MCF 10A (cell line): ENCODE measurements around the gene BLOC1S3. TPM values are rescaled to one million over a fixed set of nuclear protein-coding genes. Genes with fewer than 3 reads are reported as not detected.

Source experiments
- BruUV-seq: library from RNA; stranded (reverse); fragments of 400-500 nt; replicated peaks from 2 replicates; lab custom pipeline; 2021; lab: Mats Ljungman, UMichigan
- CTCF ChIA-PET: fragments of 300-600 bp; sonication (Branson Sonifier 250); formaldehyde crosslinking; extraction: SDS; loops from one replicate; lab custom pipeline; 2021; ENCODE audit warnings: antibody characterized with exemption, inconsistent platforms; lab: Yijun Ruan, JAX
- POLR2A ChIA-PET: fragments of 300-600, 350-650 bp; sonication (Branson Sonifier 250); formaldehyde crosslinking; extraction: SDS; loops from one replicate; lab custom pipeline; 2020; ENCODE audit warnings: antibody characterized with exemption, inconsistent platforms; lab: Yijun Ruan, JAX
- DNase-seq: peaks from one replicate; pipeline ENCODE4 v3.0.0-alpha.2; 2018; ENCODE audit not compliant: unreplicated experiment
- H3K27ac Mint-ChIP-seq: one replicate; pipeline ENCODE4 v1.8.0; 2022; ENCODE audit warnings: mild to moderate bottlenecking, low read depth, mixed read lengths; ENCODE audit not compliant: unreplicated experiment
- H3K27me3 Mint-ChIP-seq: one replicate; pipeline ENCODE4 v1.8.0; 2022; ENCODE audit warnings: mixed read lengths; ENCODE audit not compliant: insufficient read depth, unreplicated experiment
- H3K36me3 Mint-ChIP-seq: one replicate; pipeline ENCODE4 v1.8.0; 2022; ENCODE audit warnings: mild to moderate bottlenecking, moderate library complexity, mixed read lengths; ENCODE audit not compliant: insufficient read depth, unreplicated experiment
- H3K4me1 Mint-ChIP-seq: one replicate; pipeline ENCODE4 v1.8.0; 2022; ENCODE audit warnings: mixed read lengths; ENCODE audit not compliant: insufficient read depth, unreplicated experiment
- H3K4me3 Mint-ChIP-seq: one replicate; pipeline ENCODE4 v1.8.0; 2022; ENCODE audit warnings: mild to moderate bottlenecking, moderate library complexity, mixed read lengths; ENCODE audit not compliant: unreplicated experiment
- H3K9me3 Mint-ChIP-seq: one replicate; pipeline ENCODE4 v1.8.0; 2022; ENCODE audit warnings: mixed read lengths; ENCODE audit not compliant: unreplicated experiment
- intact Hi-C: fragments of 100-400 bp; cut with micrococcal nuclease; formaldehyde crosslinking; loops from 2 replicates; pipeline ENCODE4 v1.14.1; 2022
- total RNA-seq: library from RNA; stranded (reverse); gene quantifications from 2 replicates; pipeline ENCODE4 v1.2.3, GENCODE V29; 2022
- TF ChIP-seq, protein P1 (sequence below): fragments of 200-600 bp; IDR thresholded peaks from one replicate; pipeline ENCODE4 v1.8.0; 2022; ENCODE audit warnings: antibody characterized with exemption, mild to moderate bottlenecking; ENCODE audit not compliant: unreplicated experiment

The BLOC1S3 gene
- total RNA-seq, 1 experiment from 2014 or later = 14.0 TPM

DNA sequence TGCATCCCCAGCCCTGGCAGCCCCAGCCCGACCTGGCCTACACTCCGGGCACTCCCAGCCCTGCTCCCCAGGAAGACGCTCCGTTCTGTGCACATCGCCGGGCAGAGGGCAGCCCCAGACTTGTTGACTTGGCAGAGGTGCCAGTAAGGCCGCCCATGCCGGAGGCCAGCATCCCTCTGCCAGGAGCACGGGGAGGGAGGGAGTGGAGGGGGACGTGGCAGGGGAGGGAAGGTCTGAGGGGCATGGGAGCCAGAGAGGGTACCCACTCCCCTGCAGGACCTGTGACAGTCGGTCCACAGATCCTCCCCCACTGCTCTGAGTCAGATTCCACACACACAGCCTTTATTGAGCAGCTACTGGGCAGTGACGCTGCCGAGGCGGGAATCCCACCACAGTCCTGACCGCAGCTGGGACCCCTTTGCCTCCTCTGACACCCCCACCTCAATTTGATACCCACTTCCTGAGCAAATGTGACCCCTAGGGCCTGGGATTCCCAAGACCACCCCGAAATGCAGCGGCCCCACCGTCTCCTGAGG lies 15.9 kb upstream of the BLOC1S3 start:
- Mint-ChIP-seq H3K27ac (no peak overlapping the region), H3K36me3 (no peaks in the 10 kb centered on the region), H3K9me3 (no peaks in the 10 kb centered on the region), H3K4me3 (no peak overlapping the region), H3K27me3 (no peaks in the 10 kb centered on the region), H3K4me1 (peaks cover 27% of the 10 kb centered on the region)
- TF ChIP-seq, protein P1, sequence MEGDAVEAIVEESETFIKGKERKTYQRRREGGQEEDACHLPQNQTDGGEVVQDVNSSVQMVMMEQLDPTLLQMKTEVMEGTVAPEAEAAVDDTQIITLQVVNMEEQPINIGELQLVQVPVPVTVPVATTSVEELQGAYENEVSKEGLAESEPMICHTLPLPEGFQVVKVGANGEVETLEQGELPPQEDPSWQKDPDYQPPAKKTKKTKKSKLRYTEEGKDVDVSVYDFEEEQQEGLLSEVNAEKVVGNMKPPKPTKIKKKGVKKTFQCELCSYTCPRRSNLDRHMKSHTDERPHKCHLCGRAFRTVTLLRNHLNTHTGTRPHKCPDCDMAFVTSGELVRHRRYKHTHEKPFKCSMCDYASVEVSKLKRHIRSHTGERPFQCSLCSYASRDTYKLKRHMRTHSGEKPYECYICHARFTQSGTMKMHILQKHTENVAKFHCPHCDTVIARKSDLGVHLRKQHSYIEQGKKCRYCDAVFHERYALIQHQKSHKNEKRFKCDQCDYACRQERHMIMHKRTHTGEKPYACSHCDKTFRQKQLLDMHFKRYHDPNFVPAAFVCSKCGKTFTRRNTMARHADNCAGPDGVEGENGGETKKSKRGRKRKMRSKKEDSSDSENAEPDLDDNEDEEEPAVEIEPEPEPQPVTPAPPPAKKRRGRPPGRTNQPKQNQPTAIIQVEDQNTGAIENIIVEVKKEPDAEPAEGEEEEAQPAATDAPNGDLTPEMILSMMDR = no peak
- ChIA-PET POLR2A (interaction anchor here (0.8 to 4.2 kb wide), 2 partner anchors 13 to 16 kb away, joined by 3 to 47 read pairs; partner anchors contain the start of genes BLOC1S3 and TRAPPC6A), CTCF (interaction anchor here (0.5 to 1.4 kb wide), 6 partner anchors 16 to 526 kb away, joined by 3 to 5 read pairs (median 3); partner anchors contain the start of gene TRAPPC6A)
- no TSS peak for BruUV-seq
- peak; percentile 84 for DNase-seq
- intact Hi-C loops = loop anchor here (1.0 to 5.0 kb wide), 2 partner anchors 85 to 176 kb away; partner anchors contain the start of gene EXOC3L2

DNA sequence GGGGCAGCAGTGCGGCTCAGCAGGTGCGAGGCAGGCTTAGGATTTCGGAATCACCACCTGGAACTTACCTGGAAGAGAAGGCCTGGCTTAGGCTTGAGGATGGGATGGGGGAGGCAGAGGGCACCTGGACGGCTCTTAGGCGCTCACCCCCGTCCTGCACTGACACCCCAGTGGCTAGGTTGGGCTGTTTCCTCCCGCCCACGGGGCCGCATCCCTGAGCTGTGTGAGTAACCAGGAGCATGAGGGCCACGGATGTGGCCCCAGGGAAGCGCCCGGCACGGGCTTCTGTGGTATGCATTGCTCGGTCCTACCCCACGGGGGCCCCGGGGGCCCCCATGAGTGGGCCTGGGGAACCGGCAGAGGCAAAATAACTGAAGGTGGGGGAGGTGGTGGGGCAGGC lies 15.4 kb upstream of the BLOC1S3 start:
- intact Hi-C loops = loop anchor here (5.0 kb wide), 1 partner anchor 84 kb away; the partner anchor contains the start of gene EXOC3L2
- peak; percentile 37 for DNase-seq
- Mint-ChIP-seq H3K27me3 (no peaks in the 10 kb centered on the region), H3K4me1 (peaks cover 27% of the 10 kb centered on the region), H3K4me3 (no peak overlapping the region), H3K9me3 (no peaks in the 10 kb centered on the region), H3K27ac (no peak overlapping the region), H3K36me3 (no peaks in the 10 kb centered on the region)
- CTCF ChIA-PET = interaction anchor here (0.5 to 1.4 kb wide), 3 partner anchors 15 to 527 kb away, joined by 3 to 5 read pairs (median 3); partner anchors contain the start of gene TRAPPC6A
- POLR2A ChIA-PET = interaction anchor here (0.8 to 4.2 kb wide), 2 partner anchors 13 to 15 kb away, joined by 3 to 47 read pairs; partner anchors contain the start of genes BLOC1S3 and TRAPPC6A
- no TSS peak for BruUV-seq
- TF ChIP-seq, protein P1 = no peak

DNA sequence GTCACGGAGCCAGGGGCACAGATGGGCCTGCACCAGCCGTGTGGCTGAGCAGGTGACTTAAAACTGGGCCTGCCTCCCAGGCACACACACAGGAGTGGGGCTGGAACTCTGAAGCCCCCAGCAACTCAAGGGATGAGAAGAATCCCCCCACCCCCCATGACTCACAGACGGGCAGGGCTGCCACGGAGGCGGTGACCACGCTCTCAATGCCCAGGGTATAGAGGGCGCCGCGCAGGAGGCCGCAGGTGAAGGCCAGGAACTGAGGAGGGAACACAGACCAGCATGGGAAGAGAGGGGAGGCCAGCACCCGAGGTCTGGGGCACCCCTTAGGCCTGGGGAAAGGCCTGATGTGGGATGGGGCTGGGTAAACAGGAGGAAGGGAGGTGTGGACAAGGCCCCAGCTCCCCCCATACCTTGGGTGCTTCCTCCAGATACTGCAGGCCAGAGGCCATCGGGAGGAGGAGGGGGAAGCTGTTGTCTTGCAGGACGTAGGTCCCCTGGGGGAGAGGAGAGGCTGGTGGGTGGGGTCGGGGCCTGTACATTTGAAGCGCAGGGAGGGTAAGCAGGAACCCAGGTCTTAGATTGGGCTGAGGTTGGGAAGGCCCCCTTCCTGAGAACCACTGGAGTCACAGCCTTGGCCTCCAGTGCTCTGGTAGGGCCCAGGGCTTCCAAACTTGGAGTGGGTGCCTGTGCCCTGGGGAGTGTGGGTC lies 14.7 kb upstream of the BLOC1S3 start:
- POLR2A ChIA-PET = interaction anchor here (0.9 to 4.2 kb wide), 6 partner anchors 12 to 260 kb away, joined by 3 to 47 read pairs (median 4); partner anchors contain the start of genes BLOC1S3, ERCC1, PPP1R37 and TRAPPC6A

More for the DNA sequence above, 14.7 kb upstream of the BLOC1S3 start:
- no TSS peak for BruUV-seq
- peaks cover 27% of the 10 kb centered on the region for H3K4me1 Mint-ChIP-seq
- H3K27ac Mint-ChIP-seq = peak overlapping the region; percentile 51
- intact Hi-C loops = loop anchor here (5.0 kb wide), 1 partner anchor 83 kb away; the partner anchor contains the start of gene EXOC3L2
- DNase-seq = no peak
- no peaks in the 10 kb centered on the region for H3K9me3 Mint-ChIP-seq
- CTCF ChIA-PET = interaction anchor here (0.6 to 1.4 kb wide), 7 partner anchors 10 to 241 kb away, joined by 3 to 8 read pairs (median 4); no protein-coding TSS in a partner anchor
- TF ChIP-seq, protein P1 = no peak
- peak overlapping the region; percentile 16 for H3K4me3 Mint-ChIP-seq
- H3K36me3 Mint-ChIP-seq = no peaks in the 10 kb centered on the region
- H3K27me3 Mint-ChIP-seq = no peaks in the 10 kb centered on the region
